Neural cell (in vitro differentiated cells): Measurements from ENCODE around the gene PDZRN3. TPM values are rescaled to one million over a fixed set of nuclear protein-coding genes. Genes with fewer than 3 reads are reported as not detected.

Experiments
- H2AFZ ChIP-seq: fragments of 200-600, 300-800 bp; sonication (generic), shearing (Covaris generic); 2 replicates; pipeline ENCODE4 v1.6.0; 2014; ENCODE audit warnings: low read depth, mild to moderate bottlenecking, antibody characterized with exemption, low read length, moderate library complexity
- H3F3A ChIP-seq: fragments of 200-600 bp; shearing (Covaris generic); 2 replicates; pipeline ENCODE4 v1.6.1; 2016; ENCODE audit warnings: mild to moderate bottlenecking, moderate library complexity, mixed read lengths, antibody characterized with exemption, low read length; ENCODE audit not compliant: insufficient read depth, poor library complexity, severe bottlenecking
- H3K27ac ChIP-seq: fragments of 200-600, 300-800 bp; sonication (generic), shearing (Covaris generic); 2 replicates; pipeline ENCODE4 v1.5.1; 2014; ENCODE audit warnings: mild to moderate bottlenecking, low read length, moderate library complexity
- H3K27me3 ChIP-seq: fragments of 300-800, 200-600 bp; sonication (generic), shearing (Covaris generic); 2 replicates; pipeline ENCODE4 v1.6.0; 2014; ENCODE audit warnings: mild to moderate bottlenecking, low read depth, low read length, moderate library complexity; ENCODE audit not compliant: insufficient read depth
- H3K36me3 ChIP-seq: fragments of 300-800, 200-600 bp; sonication (generic), shearing (Covaris generic); 2 replicates; pipeline ENCODE4 v1.5.1; 2014; ENCODE audit warnings: mild to moderate bottlenecking, antibody characterized with exemption, low read length, moderate library complexity; ENCODE audit not compliant: insufficient read depth
- H3K4me2 ChIP-seq: fragments of 300-800, 200-600 bp; sonication (generic), shearing (Covaris generic); 2 replicates; pipeline ENCODE4 v1.6.0; 2014; ENCODE audit warnings: mild to moderate bottlenecking, low read length
- H3K4me3 ChIP-seq: fragments of 300-800, 200-600 bp; sonication (generic), shearing (Covaris generic); 2 replicates; pipeline ENCODE4 v1.5.1; 2014; ENCODE audit warnings: mild to moderate bottlenecking, low read length, moderate library complexity
- H3K79me2 ChIP-seq: fragments of 200-600 bp; shearing (Covaris generic); replicated peaks from 2 replicates; pipeline ENCODE4 v1.6.0; 2014; ENCODE audit warnings: mild to moderate bottlenecking, low read length, moderate library complexity; ENCODE audit not compliant: insufficient read depth
- H3K9ac ChIP-seq: fragments of 300-800, 200-600 bp; sonication (generic), shearing (Covaris generic); 2 replicates; pipeline ENCODE4 v1.6.1; 2016; ENCODE audit warnings: mild to moderate bottlenecking, low read length, mixed read lengths
- H3K9me2 ChIP-seq: fragments of 200-600 bp; shearing (Covaris generic); 2 replicates; pipeline ENCODE4 v1.6.1; 2016; ENCODE audit warnings: mild to moderate bottlenecking, low read length, mixed read lengths; ENCODE audit not compliant: insufficient read depth
- H3K9me3 ChIP-seq: fragments of 200-600, 300-800 bp; sonication (generic), shearing (Covaris generic); 2 replicates; pipeline ENCODE4 v1.6.1; 2016; ENCODE audit warnings: mild to moderate bottlenecking, mixed run types, low read length, moderate library complexity, mixed read lengths
- H4K20me1 ChIP-seq: fragments of 200-600 bp; shearing (Covaris generic); 2 replicates; pipeline ENCODE4 v1.6.1; 2016; ENCODE audit warnings: mild to moderate bottlenecking, mixed run types; ENCODE audit not compliant: insufficient read depth
- CTCF ChIP-seq: fragments of 450-650 bp; IDR thresholded peaks from 2 replicates; pipeline ENCODE4 v1.5.1; 2014; ENCODE audit warnings: antibody characterized with exemption, mild to moderate bottlenecking, moderate library complexity; ENCODE audit not compliant: poor library complexity, severe bottlenecking
- EP300 ChIP-seq: fragments of 450-650 bp; conservative IDR thresholded peaks from 2 replicates; pipeline ENCODE4 v1.6.1; 2014; ENCODE audit warnings: antibody characterized with exemption, mild to moderate bottlenecking, moderate library complexity; ENCODE audit not compliant: poor library complexity, severe bottlenecking
- EZH2 ChIP-seq: fragments of 200-600, 300-800 bp; shearing (Covaris generic), sonication (generic); IDR thresholded peaks from 2 replicates; pipeline ENCODE4 v1.6.1; 2014; ENCODE audit warnings: antibody characterized with exemption, low read length, borderline replicate concordance, mild to moderate bottlenecking; ENCODE audit not compliant: insufficient read depth, poor library complexity, severe bottlenecking
- MXI1 ChIP-seq: fragments of 450-650 bp; conservative IDR thresholded peaks from 2 replicates; pipeline ENCODE4 v1.6.1; 2014; ENCODE audit warnings: antibody characterized with exemption, mild to moderate bottlenecking; ENCODE audit not compliant: poor library complexity, severe bottlenecking
- POLR2AphosphoS5 ChIP-seq: IDR thresholded peaks from 2 replicates; pipeline ENCODE4 v1.6.1; 2012
- RAD21 ChIP-seq: fragments of 450-650 bp; conservative IDR thresholded peaks from 2 replicates; pipeline ENCODE4 v1.6.1; 2014; ENCODE audit warnings: antibody characterized with exemption, mild to moderate bottlenecking, moderate library complexity
- REST ChIP-seq: IDR thresholded peaks from 2 replicates; pipeline ENCODE4 v1.6.1; 2012; ENCODE audit warnings: borderline replicate concordance
- SMC3 ChIP-seq: fragments of 450-650 bp; conservative IDR thresholded peaks from 2 replicates; pipeline ENCODE4 v1.6.1; 2014; ENCODE audit warnings: antibody characterized with exemption, mild to moderate bottlenecking, moderate library complexity; ENCODE audit not compliant: poor library complexity
- TAF1 ChIP-seq: IDR thresholded peaks from 2 replicates; pipeline ENCODE4 v1.6.1; 2012; ENCODE audit warnings: low read depth
- polyA plus RNA-seq: library from polyadenylated mRNA; depleted of rRNA; stranded (reverse); fragments of >200 nt; gene quantifications from 2 replicates; pipeline ENCODE4 v1.2.3, GENCODE V29; 2014

The PDZRN3 gene
- polyA plus RNA-seq, 1 donor from 2014 or later: 1.1 TPM

- no peaks in the 10 kb centered on the region for H3K79me2 ChIP-seq
- H3K4me2 ChIP-seq: no peak overlapping the region
- H3F3A ChIP-seq: no peaks in the 10 kb centered on the region
- H3K36me3 ChIP-seq: no peaks in the 10 kb centered on the region
- no peak overlapping the region for H2AFZ ChIP-seq
- no peak overlapping the region for H3K9ac ChIP-seq
- no peaks in the 10 kb centered on the region for H4K20me1 ChIP-seq
- no peaks in the 10 kb centered on the region for H3K27me3 ChIP-seq
- H3K27ac ChIP-seq: no peak overlapping the region
- TF ChIP-seq POLR2AphosphoS5 (no peak), MXI1 (no peak), EP300 (no peak), CTCF (no peak), RAD21 (no peak), REST (no peak), EZH2 (no peak), SMC3 (no peak), TAF1 (no peak)
- H3K9me2 ChIP-seq: no peaks in the 10 kb centered on the region
- H3K9me3 ChIP-seq: no peaks in the 10 kb centered on the region
- H3K4me3 ChIP-seq: no peak overlapping the region
Measured at GRCh38 chr3:73484656-73485248, 140.0 kb downstream of the PDZRN3 start.

GRCh38 chr3:73481888-73482287 is 142.9 kb downstream of the PDZRN3 start:
- Histone ChIP-seq H3K27ac (no peak overlapping the region), H3K36me3 (no peaks in the 10 kb centered on the region), H2AFZ (no peak overlapping the region), H3F3A (no peaks in the 10 kb centered on the region), H3K9me3 (no peaks in the 10 kb centered on the region), H3K79me2 (no peaks in the 10 kb centered on the region), H3K27me3 (no peaks in the 10 kb centered on the region), H3K9me2 (no peaks in the 10 kb centered on the region), H3K9ac (no peak overlapping the region), H3K4me3 (no peak overlapping the region), H4K20me1 (no peaks in the 10 kb centered on the region), H3K4me2 (no peak overlapping the region)
- TF ChIP-seq CTCF (no peak), MXI1 (no peak)
